GM21447 (cell line): ENCODE data around the gene BIN1.

ENCODE experiments used
- ATAC-seq: cut with Tn5 transposase; IDR thresholded peaks from one replicate; pipeline ENCODE4 v1.9.1; 2021; ENCODE audit not compliant: unreplicated experiment

The BIN1 gene

DNA sequence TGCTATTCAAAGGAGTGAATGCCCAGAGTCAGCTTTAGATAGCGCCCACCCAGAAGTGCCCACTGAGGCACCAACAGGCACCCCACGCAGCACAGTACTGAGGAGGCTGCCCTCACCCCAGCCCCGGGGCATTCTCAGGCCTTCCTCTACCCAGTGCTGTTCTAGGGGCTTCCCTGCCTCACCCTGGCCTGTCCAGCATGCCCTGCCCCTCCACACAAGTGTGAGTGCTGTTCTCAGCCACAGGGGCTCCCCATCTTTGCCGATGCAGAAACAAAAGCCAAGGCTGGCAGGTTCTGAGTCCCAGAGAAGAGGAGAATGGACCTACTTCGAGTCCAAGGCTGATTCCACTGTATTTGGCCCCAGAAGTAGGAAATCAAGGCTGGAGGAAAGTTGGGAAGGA lies 15.8 kb downstream of the BIN1 start:
- ATAC-seq = no peak

GRCh38 chr2:127090281-127091120 lies 16.5 kb downstream of the BIN1 start:
- ATAC-seq = no peak

- no peak for ATAC-seq
Measured at GRCh38 chr2:127089478-127090235, 17.3 kb downstream of the BIN1 start.

DNA sequence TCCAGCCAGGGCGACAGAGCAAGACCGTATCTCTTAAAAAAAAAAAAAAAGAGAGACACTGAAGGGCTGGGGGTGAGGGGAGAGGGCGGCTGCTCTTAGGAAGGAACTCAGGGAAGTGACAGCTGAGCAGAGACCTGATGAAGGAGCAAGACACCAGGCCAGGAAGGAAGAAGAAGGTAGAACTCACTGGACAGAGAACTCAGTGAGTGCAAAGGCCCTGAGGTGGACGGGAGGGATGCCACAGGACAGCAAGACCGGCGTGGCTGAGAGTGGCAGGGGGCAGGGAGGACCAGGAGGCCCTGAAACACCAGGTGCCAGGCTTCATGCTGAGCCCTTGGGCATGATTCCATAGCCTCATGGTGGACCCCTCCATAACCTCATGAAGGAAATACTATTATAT lies 18.2 kb downstream of the BIN1 start:
- no peak for ATAC-seq

DNA sequence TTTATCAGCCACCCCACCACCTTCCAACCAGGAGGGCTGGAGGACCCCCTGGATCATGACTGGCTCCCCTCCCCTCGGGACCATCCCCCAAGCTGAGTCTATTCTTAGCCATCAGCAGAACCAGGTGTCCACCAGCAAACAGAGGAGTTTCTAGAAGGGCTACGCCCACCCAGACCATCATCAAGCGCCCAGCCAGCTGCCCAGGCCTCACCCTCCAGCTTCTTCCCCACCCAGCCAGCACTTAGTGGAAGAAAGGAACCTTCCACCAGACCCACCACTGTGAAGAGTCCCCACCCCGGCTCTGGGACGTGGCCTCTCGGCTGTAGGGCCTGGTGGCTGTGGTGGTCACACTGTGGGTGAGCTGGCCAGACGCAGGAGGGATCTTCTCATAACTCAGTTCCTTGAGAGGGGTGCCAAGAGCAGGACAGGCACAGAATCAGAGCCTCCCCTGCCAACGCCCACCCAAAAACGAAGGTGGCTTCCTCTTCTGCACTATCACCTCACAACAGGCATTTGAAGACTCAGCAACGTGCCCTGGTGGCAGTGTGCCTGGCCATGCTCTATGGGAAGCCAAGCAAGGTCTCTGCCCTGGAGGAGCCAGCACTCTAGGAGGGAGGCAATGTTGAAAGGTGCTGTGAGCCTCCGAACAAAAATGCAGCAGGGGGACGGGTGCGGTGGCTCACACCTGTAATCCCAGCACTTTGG lies 19.0 kb downstream of the BIN1 start:
- ATAC-seq = no peak

DNA sequence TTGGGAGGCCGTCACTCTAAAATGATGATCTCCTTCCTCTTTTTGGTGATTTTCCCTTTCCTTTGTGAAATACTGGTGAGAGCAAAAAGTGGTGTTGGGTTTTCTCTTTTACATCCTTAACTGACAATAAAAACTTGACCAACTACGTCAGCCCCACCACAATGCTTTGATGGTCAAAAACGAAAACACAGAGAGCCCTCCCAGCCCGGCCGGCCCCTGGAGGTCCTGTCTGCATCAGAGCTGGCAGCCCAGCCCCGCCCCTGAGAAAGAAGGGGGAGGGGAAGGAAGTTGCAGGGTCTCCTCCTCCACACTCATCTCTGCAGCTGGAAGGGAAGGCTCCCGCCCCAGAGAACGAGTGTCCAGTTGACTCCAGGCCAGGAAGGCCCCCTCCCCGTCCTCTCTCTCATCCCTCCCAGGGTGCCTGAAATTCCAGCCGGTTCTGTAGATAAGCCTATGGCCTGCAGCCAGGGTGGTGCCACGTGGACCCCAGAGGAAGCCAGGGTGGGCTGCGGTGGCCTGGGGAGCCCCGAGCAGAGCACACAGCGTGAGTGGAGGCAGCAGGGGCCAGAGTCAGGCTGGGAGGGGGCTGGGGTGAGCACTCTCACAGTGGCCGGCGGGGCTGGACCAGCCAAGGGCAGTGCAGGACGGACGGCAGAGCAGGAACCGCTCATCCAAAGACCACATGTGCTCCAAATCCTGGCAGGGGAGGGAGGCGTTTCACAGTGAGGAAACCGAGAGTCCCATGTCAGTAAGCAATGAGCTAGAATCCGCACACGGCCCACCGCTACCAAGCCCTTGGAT lies 19.8 kb downstream of the BIN1 start:
- ATAC-seq = peak; percentile 69

DNA sequence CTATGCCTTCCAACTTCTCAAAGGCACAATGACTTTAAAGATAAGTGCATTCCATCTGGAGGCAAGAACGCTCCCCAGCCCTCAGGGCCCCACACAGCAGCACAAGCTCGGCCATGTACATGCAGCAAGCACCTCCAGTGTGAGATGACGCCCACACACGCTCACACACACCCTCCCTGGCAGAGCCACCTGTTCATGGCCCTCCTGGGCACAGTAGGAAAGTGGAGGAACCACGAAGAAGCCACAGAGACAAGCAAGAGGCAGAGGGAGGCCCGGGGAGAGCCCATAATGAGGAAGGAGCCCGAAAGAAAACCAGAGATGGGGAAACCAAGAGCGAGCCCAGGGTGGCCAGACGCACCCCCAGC lies 21.7 kb downstream of the BIN1 start:
- ATAC-seq = peak; percentile 20

DNA sequence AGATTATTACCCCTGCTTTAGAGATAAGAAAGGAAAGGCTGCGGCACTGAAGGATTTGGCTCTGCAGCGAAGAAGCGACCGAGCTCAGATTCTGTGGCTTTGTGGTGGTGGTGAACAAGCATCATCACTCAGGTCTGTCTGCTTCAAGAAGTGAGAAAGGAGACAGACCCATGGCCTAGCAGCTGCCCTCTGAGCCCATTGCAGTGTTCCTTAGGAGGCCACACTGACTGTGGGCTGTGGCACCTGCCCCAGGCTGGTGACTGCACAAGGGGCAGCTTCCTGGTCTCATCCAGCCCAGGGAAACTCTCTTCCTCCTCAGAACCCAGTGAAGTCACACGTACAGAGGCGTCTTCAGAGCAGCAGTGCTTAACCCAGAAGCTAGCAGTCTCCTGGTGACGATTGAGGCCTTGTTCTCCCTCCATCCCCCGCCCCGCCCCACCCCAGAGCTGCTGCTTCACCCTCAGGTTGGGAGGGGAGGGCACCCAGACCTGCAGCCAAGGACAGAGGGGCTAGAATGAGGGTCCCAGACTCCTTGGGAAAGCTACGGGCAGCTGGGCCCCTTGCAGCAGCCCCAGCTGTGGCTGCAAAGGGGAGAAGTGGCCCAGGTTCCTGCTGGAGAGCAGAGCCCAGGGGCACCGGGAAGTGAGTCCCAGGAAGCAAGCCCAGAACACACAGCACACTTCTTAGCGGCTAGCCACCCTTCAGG lies 22.2 kb downstream of the BIN1 start:
- ATAC-seq = no peak

DNA sequence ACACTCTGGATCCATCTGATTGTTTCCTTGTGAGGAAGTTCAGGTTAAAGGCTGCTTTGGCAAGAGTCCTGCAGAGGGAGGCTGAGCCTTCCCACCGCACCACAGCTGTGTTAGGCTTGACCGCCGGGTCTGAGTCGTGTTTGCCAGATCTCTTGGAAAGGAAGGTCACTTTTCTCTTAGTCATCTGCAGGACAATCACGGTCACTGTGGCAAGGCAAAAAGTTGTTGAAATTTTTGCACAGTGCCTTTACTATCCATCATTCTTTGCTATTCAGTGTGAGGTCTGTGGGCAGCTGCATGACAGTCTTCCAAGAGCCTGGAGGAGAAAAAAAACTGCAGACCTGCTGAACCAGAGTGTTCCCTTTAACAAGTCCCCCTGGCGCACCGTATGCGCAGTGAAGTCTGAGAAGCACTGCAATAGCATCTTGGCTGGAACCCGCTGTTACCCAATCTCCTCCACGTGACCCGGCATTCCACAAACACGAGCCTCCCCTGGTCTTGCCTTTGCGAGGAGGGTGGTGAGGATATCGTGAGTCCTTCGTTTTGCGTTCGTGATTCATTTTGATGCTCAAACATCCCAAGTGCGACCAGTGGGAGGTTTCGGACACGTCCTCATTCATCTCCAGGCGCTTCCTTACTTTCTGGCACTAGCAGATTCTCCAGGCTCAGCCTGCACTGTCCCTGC lies 23.0 kb downstream of the BIN1 start:
- ATAC-seq = no peak

DNA sequence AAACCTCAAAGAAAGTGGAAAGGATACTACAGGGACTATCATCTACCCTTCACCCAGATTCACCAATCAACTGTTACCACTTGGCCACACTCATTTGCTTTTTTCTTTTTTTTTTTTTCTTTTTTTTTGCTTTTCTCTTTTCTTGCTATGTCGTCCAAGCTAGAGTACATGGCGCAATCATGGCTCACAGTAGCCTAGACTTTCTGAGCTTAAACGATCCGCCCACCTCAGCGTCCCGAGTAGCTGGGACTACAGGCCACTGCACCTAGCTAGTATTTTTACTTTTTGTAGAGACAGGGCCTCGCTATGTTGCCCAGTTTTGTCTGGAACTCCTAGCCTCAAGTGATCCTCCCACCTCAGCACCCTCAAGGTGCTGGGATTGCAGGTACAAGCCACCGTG lies 24.0 kb downstream of the BIN1 start:
- ATAC-seq = no peak

- ATAC-seq = peak; percentile 49
Measured at GRCh38 chr2:127081826-127082633, 24.9 kb downstream of the BIN1 start.

DNA sequence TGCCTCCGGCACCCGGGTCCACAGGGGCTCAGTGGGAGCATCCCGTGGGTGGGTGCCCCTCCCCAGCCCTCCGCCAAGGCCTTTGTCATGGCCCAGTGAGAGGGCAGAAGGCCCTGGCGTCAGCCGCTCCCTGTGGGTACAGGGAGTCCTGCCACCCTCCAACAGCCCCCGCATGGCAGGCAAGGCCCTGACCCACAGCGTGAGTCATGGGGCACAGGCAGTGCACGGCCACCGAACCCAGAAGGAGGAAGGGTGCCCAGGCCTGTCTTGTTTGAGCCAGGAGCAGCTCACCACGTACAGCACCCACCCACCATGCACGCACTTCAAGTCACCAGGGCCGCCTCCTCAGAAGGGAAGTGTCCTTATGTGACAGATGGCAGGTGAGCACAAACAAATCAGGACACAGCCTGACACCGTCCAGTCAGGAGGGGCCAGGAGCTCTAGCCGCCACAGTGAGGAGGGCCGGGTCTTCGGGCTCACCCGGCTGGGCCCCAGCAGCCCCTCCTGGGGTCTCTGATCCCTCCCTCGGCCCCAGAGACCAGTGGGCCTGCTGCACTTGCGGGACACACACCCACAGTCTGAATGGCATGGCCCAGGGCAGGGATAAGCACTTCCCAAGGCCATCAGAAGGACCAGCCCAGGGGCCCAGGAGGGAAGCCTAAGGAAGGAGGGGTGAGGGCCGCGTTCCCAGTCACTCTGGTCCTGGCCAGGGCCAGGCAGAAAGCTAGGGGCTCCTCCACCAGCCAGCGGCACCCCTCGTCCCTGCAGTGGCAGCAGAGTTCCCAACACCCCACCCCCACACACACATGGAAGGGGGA lies 25.8 kb downstream of the BIN1 start:
- ATAC-seq = peak; percentile 38

DNA sequence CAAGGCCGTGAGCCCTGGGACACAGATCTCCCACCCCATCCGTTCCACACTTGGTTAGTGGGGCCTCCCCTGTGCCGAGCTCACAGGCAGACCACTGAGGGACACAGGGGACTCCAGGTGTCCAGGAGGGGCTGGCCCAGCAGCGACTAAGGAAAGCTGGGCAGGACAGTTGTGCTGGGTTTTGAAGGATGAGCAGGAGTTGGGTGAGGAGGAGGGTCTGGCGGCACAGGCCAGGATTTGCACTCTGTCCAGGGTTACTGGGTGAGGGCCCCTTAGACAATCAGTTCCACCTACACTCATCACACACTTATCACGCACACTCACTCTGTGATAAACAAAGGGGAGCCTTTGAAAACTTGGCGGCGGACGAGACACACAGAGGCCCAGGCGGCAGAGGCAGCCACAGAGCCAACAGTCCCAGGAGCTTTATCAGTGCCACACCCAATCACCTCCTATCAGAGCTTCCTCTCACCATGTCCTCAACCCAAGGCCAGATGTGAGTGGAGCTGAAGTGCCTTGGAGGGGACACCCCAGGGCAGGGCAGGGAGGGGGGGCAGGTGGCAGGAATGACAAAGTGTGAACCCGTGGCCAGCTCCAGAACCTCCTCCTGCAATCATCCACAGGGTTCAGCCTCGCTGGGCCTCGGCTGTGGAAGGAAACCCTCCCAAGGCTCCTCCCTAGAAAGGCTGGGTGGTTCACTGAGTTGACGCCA lies 26.6 kb downstream of the BIN1 start:
- ATAC-seq = peak; percentile 23

- ATAC-seq = no peak
Measured at GRCh38 chr2:127079358-127079920, 27.5 kb downstream of the BIN1 start.

DNA sequence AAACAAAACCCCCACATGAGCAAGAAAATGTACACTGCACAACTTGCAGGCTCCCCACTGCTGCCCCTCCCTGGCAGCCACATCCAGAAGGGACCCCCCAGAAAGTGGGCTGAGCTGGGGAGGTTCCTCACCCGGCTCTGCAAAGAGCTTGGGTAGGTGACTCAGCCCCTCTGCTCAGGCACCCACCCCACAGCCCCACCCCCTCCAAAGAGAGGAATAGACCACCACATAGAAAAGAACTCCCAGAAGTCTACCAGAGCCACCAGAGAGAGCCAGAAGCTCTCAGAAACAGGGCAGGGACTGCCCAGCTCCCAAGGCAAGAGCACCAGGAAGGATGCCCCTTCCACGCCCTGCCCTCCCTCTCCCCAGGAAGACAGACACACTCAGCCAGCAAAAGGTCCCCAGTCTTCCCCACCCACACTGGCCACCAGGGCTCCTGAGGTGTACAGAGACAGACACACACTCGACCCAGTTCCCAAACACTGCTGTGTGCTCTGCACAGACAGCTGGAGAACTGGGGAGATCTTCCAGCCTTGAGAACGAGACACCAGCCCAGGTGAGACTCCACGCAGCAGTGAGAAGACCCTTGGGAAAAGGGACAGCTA lies 28.2 kb downstream of the BIN1 start:
- no peak for ATAC-seq

GRCh38 chr2:127078028-127078427 lies 28.9 kb downstream of the BIN1 start:
- ATAC-seq = no peak

- no peak for ATAC-seq
Measured at GRCh38 chr2:127076924-127077323, 30.0 kb downstream of the BIN1 start.
